GM19463 (cell line): ENCODE results near the gene STX16.

Source experiments
- ATAC-seq: cut with Tn5 transposase; IDR thresholded peaks from one replicate; pipeline ENCODE4 v1.9.1; 2021; ENCODE audit warnings: mild to moderate bottlenecking, moderate library complexity; ENCODE audit not compliant: unreplicated experiment

Gene STX16

GRCh38 chr20:58673119-58673518, 22.0 kb downstream of the STX16 start:
- ATAC-seq: no peak

- ATAC-seq: no peak
These were observed 24.1 kb downstream of the STX16 start for GRCh38 chr20:58675146-58675584.

GRCh38 chr20:58675641-58676040, 24.6 kb downstream of the STX16 start:
- no peak for ATAC-seq

- ATAC-seq: no peak
These were observed 25.1 kb downstream of the STX16 start for GRCh38 chr20:58676161-58676560.

GRCh38 chr20:58677079-58677604, 26.1 kb downstream of the STX16 start:
- no peak for ATAC-seq

- no peak for ATAC-seq
These were observed 26.7 kb downstream of the STX16 start for GRCh38 chr20:58677808-58678207.

- ATAC-seq: no peak
These were observed 27.7 kb downstream of the STX16 start for GRCh38 chr20:58678806-58679205.

GRCh38 chr20:58682656-58683531, 31.8 kb downstream of the STX16 start:
- ATAC-seq: no peak

- ATAC-seq: no peak
These were observed 33.2 kb downstream of the STX16 start for GRCh38 chr20:58684291-58684690.

GRCh38 chr20:58685988-58686387, 34.9 kb downstream of the STX16 start:
- no peak for ATAC-seq

- no peak for ATAC-seq
These were observed 37.3 kb downstream of the STX16 start for GRCh38 chr20:58688414-58688813.

GRCh38 chr20:58688840-58689239, 37.8 kb downstream of the STX16 start:
- ATAC-seq: no peak

GRCh38 chr20:58690396-58691135, 39.5 kb downstream of the STX16 start:
- ATAC-seq: no peak

GRCh38 chr20:58691773-58692578, 40.9 kb downstream of the STX16 start:
- no peak for ATAC-seq

GRCh38 chr20:58692579-58693225, 41.6 kb downstream of the STX16 start, which contains the start of gene NPEPL1:
NPEPL1 (plus strand) TSS chr20:58692800; CDS start chr20:58692901, 101 bp downstream.
- peak; percentile 95 for ATAC-seq

- peak; percentile 15 for ATAC-seq
These were observed 42.3 kb downstream of the STX16 start for GRCh38 chr20:58693226-58694006.

GRCh38 chr20:58694241-58695083, 43.4 kb downstream of the STX16 start:
- no peak for ATAC-seq

GRCh38 chr20:58695084-58695722, 44.1 kb downstream of the STX16 start:
- ATAC-seq: no peak
